Natural killer cell (primary cell): ENCODE measurements around the gene NCR1. TPM values are rescaled to one million over a fixed set of nuclear protein-coding genes. Genes with fewer than 3 reads are reported as not detected.
"Not testable (repeated sequence)": the region's sequence is repeated elsewhere in the genome, so short reads cannot be mapped to it uniquely, and the experiment has no call there.

Source experiments
- ATAC-seq, 3 donors: fragments of 150-1000 bp in 2 of 3; fragments of 200-7000 bp in 1 of 3; cut with Tn5 transposase; 1 replicate in 1 of 3; 2 replicates in 2 of 3; pipeline ENCODE4 v1.10.0; 2021; ENCODE audit warnings: mild to moderate bottlenecking in 2 of 3, moderate library complexity in 2 of 3
- DNase-seq, 2 donors: peaks; one replicate each; pipeline versions ENCODE4 v3.0.0 to v3.0.0-alpha.2; 2013 to 2021; ENCODE audit warnings: mixed read lengths in 1 of 2
- H3K27ac ChIP-seq: one replicate; pipeline ENCODE4 v1.5.1; 2013; ENCODE audit warnings: mild to moderate bottlenecking, low read length
- H3K27me3 ChIP-seq: one replicate; pipeline ENCODE4 v1.6.1; 2013; ENCODE audit warnings: low read length; ENCODE audit not compliant: control insufficient read depth, insufficient read depth
- H3K36me3 ChIP-seq: one replicate; pipeline ENCODE4 v1.6.1; 2013; ENCODE audit warnings: low read length; ENCODE audit not compliant: control insufficient read depth, insufficient read depth
- H3K4me1 ChIP-seq: one replicate; pipeline ENCODE4 v1.6.1; 2013; ENCODE audit warnings: low read length; ENCODE audit not compliant: control insufficient read depth, insufficient read depth
- H3K4me3 ChIP-seq: one replicate; pipeline ENCODE4 v1.5.1; 2013; ENCODE audit warnings: low read length
- H3K9me3 ChIP-seq: one replicate; pipeline ENCODE4 v1.6.1; 2013; ENCODE audit warnings: low read length; ENCODE audit not compliant: control insufficient read depth, insufficient read depth
- H3K27ac Mint-ChIP-seq, 2 donors: one replicate each; pipeline ENCODE4 v1.8.0; 2022; ENCODE audit warnings: mild to moderate bottlenecking in 2 of 2, mixed read lengths in 2 of 2, moderate library complexity in 1 of 2
- H3K27me3 Mint-ChIP-seq, 2 donors: one replicate each; pipeline ENCODE4 v1.8.0; 2022; ENCODE audit warnings: low read depth in 2 of 2, mixed read lengths in 2 of 2
- H3K36me3 Mint-ChIP-seq: one replicate; pipeline ENCODE4 v1.8.0; 2022; ENCODE audit warnings: mixed read lengths
- H3K4me1 Mint-ChIP-seq, 2 donors: one replicate each; pipeline ENCODE4 v1.8.0; 2022; ENCODE audit warnings: mixed read lengths in 2 of 2
- H3K4me3 Mint-ChIP-seq: one replicate; pipeline ENCODE4 v1.8.0; 2022; ENCODE audit warnings: mild to moderate bottlenecking, moderate library complexity, mixed read lengths
- H3K9me3 Mint-ChIP-seq, 2 donors: one replicate each; pipeline ENCODE4 v1.8.0; 2022; ENCODE audit warnings: mixed read lengths in 2 of 2
- CTCF ChIP-seq: fragments of 200-600 bp; IDR thresholded peaks from one replicate; pipeline ENCODE4 v1.8.0; 2022; ENCODE audit warnings: antibody characterized with exemption
- WGBS: methylation state at CpG from one replicate; pipeline ENCODE4 v1.1.7; 2013; ENCODE audit warnings: missing lambda C conversion rate; ENCODE audit not compliant: insufficient coverage; 5-methylcytosine and 5-hydroxymethylcytosine counted together
- intact Hi-C: fragments of 100-400 bp; cut with micrococcal nuclease; formaldehyde crosslinking; loops from one replicate; pipeline ENCODE4 v1.14.2; 2022
- total RNA-seq, 4 donors: library from RNA; stranded (reverse); fragments of 120-200 nt in 1 of 4; gene quantifications; one replicate each; pipeline versions ENCODE4 v1.2.3 to v1.2.4, GENCODE V29; 2013 to 2022

The NCR1 gene
- 100 to 1,000 TPM; 213 to 342 (median 244) TPM for total RNA-seq
- 141 TPM for total RNA-seq (2013)

DNA sequence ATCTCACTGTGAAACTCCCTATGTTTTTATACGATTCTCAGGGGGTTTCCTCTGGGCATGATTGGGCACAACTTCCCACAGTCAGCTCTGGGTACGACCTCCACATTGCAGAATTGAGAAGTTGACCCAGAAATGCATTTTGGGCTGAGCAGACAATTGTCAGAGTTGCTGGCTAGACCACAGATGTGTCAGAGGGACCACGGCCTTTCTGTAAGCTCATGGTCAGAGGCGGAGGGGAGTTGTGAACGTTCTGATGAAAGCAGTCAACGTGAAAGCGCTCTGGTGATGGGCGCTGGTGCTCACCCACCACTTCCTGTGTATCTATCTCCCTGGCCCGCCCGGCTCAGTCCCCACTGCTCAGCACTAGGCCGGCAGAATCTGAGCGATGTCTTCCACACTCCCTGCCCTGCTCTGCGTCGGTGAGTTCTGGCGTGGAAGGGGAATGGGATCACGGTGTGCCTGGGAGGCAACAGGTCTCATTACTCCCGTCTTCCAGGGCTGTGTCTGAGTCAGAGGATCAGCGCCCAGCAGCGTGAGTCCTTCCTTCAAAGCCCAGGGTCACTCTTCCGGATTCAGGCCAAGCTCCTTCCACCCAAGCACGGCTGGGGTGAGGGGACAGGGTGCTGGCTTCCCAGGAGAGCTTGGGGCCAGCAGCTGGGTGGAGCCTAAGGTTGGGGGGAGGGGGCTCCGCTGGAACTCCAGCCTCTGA lies at the start of gene NCR1:
TSS of gene NCR1 (plus strand) at position 346 of the 709 bp plus-strand sequence. CDS start at position 386, 40 bp downstream.
- H3K4me3 ChIP-seq: peak within 1 kb of the TSS; percentile 80
- DNase-seq: peak; percentile 58 to 76
- peak; percentile 81 to 92 (median 90) for ATAC-seq

GRCh38 chr19:54858476-54858875 lies 47.5 kb upstream of the NCR1 start:
- ATAC-seq, H3K4me3 Mint-ChIP-seq, H3K9me3 Mint-ChIP-seq, intact Hi-C loops, H3K9me3 ChIP-seq, H3K4me1 ChIP-seq, H3K36me3 Mint-ChIP-seq, DNase-seq, H3K27me3 ChIP-seq, H3K36me3 ChIP-seq, H3K4me3 ChIP-seq, H3K27ac ChIP-seq, H3K27ac Mint-ChIP-seq: not testable (repeated sequence)
- WGBS: no CpG with 5 or more reads among the region's 3 CpGs
- Mint-ChIP-seq H3K4me1 (peaks cover 0 to 14% of the 10 kb centered on the region in 2 donors), H3K27me3 (peaks cover 6 to 18% of the 10 kb centered on the region in 2 donors)

More for the DNA sequence above, at the start of gene NCR1:
- peak within 1 kb of the TSS; percentile 94 to 98 for H3K27ac Mint-ChIP-seq
- Histone ChIP-seq H3K27ac (peak within 1 kb of the TSS; percentile 94), H3K27me3 (no peaks in the 10 kb centered on the region), H3K36me3 (peaks cover 18% of the 10 kb centered on the region), H3K4me1 (peaks cover 59% of the 10 kb centered on the region), H3K9me3 (no peaks in the 10 kb centered on the region)
- peak within 1 kb of the TSS; percentile 92 for H3K4me3 Mint-ChIP-seq
- TF ChIP-seq CTCF: no peak
- H3K9me3 Mint-ChIP-seq: no peaks in the 10 kb centered on the region
- 34% methylated on average over 22 of the region's 22 CpGs for WGBS
- no peaks in the 10 kb centered on the region for H3K27me3 Mint-ChIP-seq
- intact Hi-C loops: loop anchor here (1.0 to 10.0 kb wide), 6 partner anchors 10 to 371 kb away; partner anchors contain the start of gene KIR2DL4
- peaks cover 51 to 57% of the 10 kb centered on the region in 2 donors for H3K4me1 Mint-ChIP-seq
- H3K36me3 Mint-ChIP-seq: peaks cover 8% of the 10 kb centered on the region

DNA sequence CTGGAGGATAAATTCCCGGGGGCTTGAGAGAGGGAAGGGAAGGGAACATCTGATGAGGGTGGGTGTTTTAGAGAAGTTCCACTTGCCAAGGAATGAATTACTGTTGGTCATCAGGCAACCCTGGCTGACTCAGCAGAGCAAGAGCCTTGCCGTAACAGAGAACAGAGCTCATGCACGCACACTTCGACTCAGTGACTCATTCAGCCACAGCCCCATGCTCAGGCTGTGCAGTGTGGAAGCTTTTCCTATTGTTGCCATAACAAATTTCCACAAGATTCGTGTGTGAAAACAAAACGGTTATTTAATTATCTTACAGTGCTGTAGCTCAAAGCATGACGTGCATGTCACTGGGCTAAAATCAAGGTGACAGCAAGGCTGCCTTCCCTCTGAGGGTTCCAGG lies 46.5 kb upstream of the NCR1 start:
- Mint-ChIP-seq H3K27me3 (peaks cover 3 to 18% of the 10 kb centered on the region in 2 donors), H3K4me1 (peaks cover 0 to 10% of the 10 kb centered on the region in 2 donors)
- DNase-seq, H3K27me3 ChIP-seq, H3K27ac ChIP-seq, H3K36me3 Mint-ChIP-seq, ATAC-seq, intact Hi-C loops, H3K36me3 ChIP-seq, H3K9me3 ChIP-seq, H3K9me3 Mint-ChIP-seq, H3K27ac Mint-ChIP-seq, H3K4me1 ChIP-seq, H3K4me3 Mint-ChIP-seq, H3K4me3 ChIP-seq: not testable (repeated sequence)
- WGBS: 63% methylated on average over 4 of the region's 7 CpGs

DNA sequence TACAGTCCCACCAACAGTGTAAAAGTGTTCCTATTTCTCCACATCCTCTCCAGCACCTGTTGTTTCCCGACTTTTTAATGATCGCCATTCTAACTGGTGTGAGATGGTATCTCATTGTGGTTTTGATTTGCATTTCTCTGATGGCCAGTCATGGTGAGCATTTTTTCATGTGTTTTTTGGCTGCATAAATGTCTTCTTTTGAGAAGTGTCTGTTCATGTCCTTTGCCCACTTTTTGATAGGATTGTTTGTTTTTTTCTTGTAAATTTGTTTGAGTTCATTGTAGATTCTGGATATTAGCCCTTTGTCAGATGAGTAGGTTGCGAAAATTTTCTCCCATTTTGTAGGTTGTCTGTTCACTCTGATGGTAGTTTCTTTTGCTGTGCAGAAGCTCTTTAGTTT lies 42.5 kb upstream of the NCR1 start:
- not testable (repeated sequence) for DNase-seq

GRCh38 chr19:54871696-54872095 lies 34.3 kb upstream of the NCR1 start:
- no peak for TF ChIP-seq CTCF
- Histone ChIP-seq H3K27me3 (no peaks in the 10 kb centered on the region), H3K36me3 (no peaks in the 10 kb centered on the region), H3K27ac (no peak overlapping the region), H3K4me1 (no peaks in the 10 kb centered on the region), H3K9me3 (no peaks in the 10 kb centered on the region), H3K4me3 (no peak overlapping the region)
- WGBS: 44% methylated on average over 3 of the region's 3 CpGs
- no peak overlapping the region for H3K27ac Mint-ChIP-seq
- no peak overlapping the region for H3K4me3 Mint-ChIP-seq
- ATAC-seq: no peak
- no peak for DNase-seq
- peaks cover 4 to 13% of the 10 kb centered on the region in 2 donors for H3K27me3 Mint-ChIP-seq
- H3K4me1 Mint-ChIP-seq: peaks cover 10% of the 10 kb centered on the region in 2 donors
- no peaks in the 10 kb centered on the region for H3K9me3 Mint-ChIP-seq
- intact Hi-C loops: no loop called here
- no peaks in the 10 kb centered on the region for H3K36me3 Mint-ChIP-seq

More for the DNA sequence above, 42.5 kb upstream of the NCR1 start:
- H3K36me3 Mint-ChIP-seq, H3K9me3 Mint-ChIP-seq, H3K4me1 ChIP-seq, H3K36me3 ChIP-seq, H3K4me1 Mint-ChIP-seq, H3K4me3 ChIP-seq, H3K27me3 ChIP-seq, H3K27ac ChIP-seq, intact Hi-C loops, ATAC-seq, H3K4me3 Mint-ChIP-seq, H3K9me3 ChIP-seq, H3K27ac Mint-ChIP-seq: not testable (repeated sequence)
- no CpG with 5 or more reads among the region's 3 CpGs for WGBS
- peaks cover 3 to 26% of the 10 kb centered on the region in 2 donors for H3K27me3 Mint-ChIP-seq
